A549 (cell line): Measurements from ENCODE around the gene GAB1. TPM values are rescaled to one million over a fixed set of nuclear protein-coding genes. Genes with fewer than 3 reads are reported as not detected.

Source experiments
- ATAC-seq, 2 experiments: fragments of 200-7000 bp in 1 of 2; fragments of >200 bp in 1 of 2; cut with Nextera tagmentation in 1 of 2; cut with Tn5 transposase in 1 of 2; 3 replicates each; pipeline versions ENCODE4 v1.8.0 to v1.9.1; 2018 to 2020; ENCODE audit warnings: mild to moderate bottlenecking in 1 of 2, moderate library complexity in 1 of 2
- CTCF ChIA-PET: fragments of 300-600 bp; sonication (Branson Sonifier 250); formaldehyde crosslinking; extraction: SDS; loops from one replicate; lab custom pipeline; 2021; ENCODE audit warnings: antibody characterized with exemption, inconsistent platforms; lab: Yijun Ruan, JAX
- POLR2A ChIA-PET: fragments of 350-600 bp; formaldehyde crosslinking; extraction: SDS; loops from one replicate; lab custom pipeline; 2021; ENCODE audit warnings: antibody characterized with exemption, inconsistent platforms; lab: Yijun Ruan, JAX
- DNase-seq, 2 experiments: peaks; one replicate each; pipeline versions ENCODE4 v3.0.0 to v3.0.0-alpha.2; 2011 to 2016; ENCODE audit warnings: low read depth in 1 of 2, low spot score in 1 of 2
- FAIRE-seq: peaks from 2 replicates; lab custom pipeline; 2011; peaks lifted over from hg19 to GRCh38; lab: Jason Lieb, UNC
- H3K27ac ChIP-seq, 2 experiments: fragments of >200 bp; sonication (Bioruptor Twin); formaldehyde crosslinking; 3 replicates each; pipeline ENCODE4 v1.5.1; 2016 to 2017
- H3K4me1 ChIP-seq: fragments of >200 bp; sonication (Bioruptor Twin); formaldehyde crosslinking; 3 replicates; pipeline ENCODE4 v1.6.1; 2016
- H3K4me2 ChIP-seq: fragments of >200 bp; sonication (Bioruptor Twin); formaldehyde crosslinking; 3 replicates; pipeline ENCODE4 v1.6.1; 2016
- H3K4me3 ChIP-seq: fragments of >200 bp; sonication (Bioruptor Twin); formaldehyde crosslinking; 3 replicates; pipeline ENCODE4 v1.5.1; 2016
- H3K9me3 ChIP-seq: fragments of >200 bp; sonication (Bioruptor Twin); formaldehyde crosslinking; 3 replicates; pipeline ENCODE4 v1.6.1; 2016
- BHLHE40 ChIP-seq: IDR thresholded peaks from 2 replicates; pipeline ENCODE4 v1.6.1; 2012; ENCODE audit warnings: low read depth, low read length, inconsistent platforms
- CHD2 ChIP-seq: fragments of 150-350 bp; IDR thresholded peaks from 2 replicates; pipeline ENCODE4 v1.6.1; 2014; ENCODE audit warnings: low read length; ENCODE audit not compliant: partially characterized antibody
- CTCF ChIP-seq: fragments of >200 bp; sonication (Bioruptor Twin); formaldehyde crosslinking; IDR thresholded peaks from 3 replicates; pipeline ENCODE4 v1.5.1; 2016
- FOSB ChIP-seq: fragments of 250-450 bp; sonication (Bioruptor Pico); IDR thresholded peaks from 2 replicates; pipeline ENCODE4 v1.5.0; 2020; ENCODE audit warnings: mild to moderate bottlenecking, moderate library complexity
- HMGXB4 ChIP-seq: fragments of 250-450 bp; sonication (Bioruptor Pico); IDR thresholded peaks from 2 replicates; pipeline ENCODE4 v1.5.0; 2021; ENCODE audit warnings: mild to moderate bottlenecking, moderate library complexity, borderline replicate concordance
- KDM5A ChIP-seq: fragments of 200-600 bp; sonication (generic); IDR thresholded peaks from 2 replicates; pipeline ENCODE4 v1.6.1; 2016; ENCODE audit warnings: antibody characterized with exemption, mild to moderate bottlenecking
- NFE2L2 ChIP-seq: fragments of 150-350 bp; conservative IDR thresholded peaks from 2 replicates; pipeline ENCODE4 v1.6.1; 2014; ENCODE audit warnings: low read length
- NR3C1 ChIP-seq: fragments of >200 bp; sonication (Bioruptor Twin); formaldehyde crosslinking; IDR thresholded peaks from 3 replicates; pipeline ENCODE4 v1.6.1; 2017
- PBX3 ChIP-seq: IDR thresholded peaks from 2 replicates; pipeline ENCODE4 v1.6.1; 2012
- POLR2AphosphoS2 ChIP-seq: conservative IDR thresholded peaks from 2 replicates; pipeline ENCODE4 v1.6.1; 2012; ENCODE audit warnings: low read length, improper control_type of control experiment, inconsistent platforms
- RNF2 ChIP-seq: fragments of 200-600 bp; sonication (generic); IDR thresholded peaks from 2 replicates; pipeline ENCODE4 v1.6.1; 2016; ENCODE audit warnings: low read depth, mild to moderate bottlenecking, antibody characterized with exemption, moderate library complexity, borderline replicate concordance
- SREBF2 ChIP-seq: fragments of 450-650 bp; IDR thresholded peaks from 2 replicates; pipeline ENCODE4 v1.6.1; 2014; ENCODE audit warnings: mild to moderate bottlenecking, moderate library complexity
- USF2 ChIP-seq: fragments of 450-650 bp; IDR thresholded peaks from 2 replicates; pipeline ENCODE4 v1.6.1; 2014; ENCODE audit warnings: antibody characterized with exemption
- WGBS: methylation state at CpG from one replicate; pipeline ENCODE4 v1.1.6; 2017; ENCODE audit errors: missing lambda C conversion rate; 5-methylcytosine and 5-hydroxymethylcytosine counted together
- polyA plus RNA-seq, 4 experiments: library from polyadenylated mRNA; depleted of rRNA in 3 of 4; stranded (reverse); fragments of >200 nt; fragmentation: RNase III in 1 of 4; extraction: RNeasy Plus Mini Kit Qiagen cat#74134 plus additional on column Dnase treatment in 1 of 4; gene quantifications; 2 replicates in 3 of 4; 3 replicates in 1 of 4; pipeline ENCODE4 v1.2.3, GENCODE V29; 2011 to 2017
- TF ChIP-seq, protein P1 (sequence below): fragments of 200-600 bp; sonication (generic); IDR thresholded peaks from 2 replicates; pipeline ENCODE4 v1.6.1; 2016; ENCODE audit warnings: antibody characterized with exemption, mild to moderate bottlenecking, moderate library complexity
- TF ChIP-seq, protein P2 (sequence below): IDR thresholded peaks from 2 replicates; pipeline ENCODE4 v1.6.1; 2012
- TF ChIP-seq, protein P3 (sequence below): fragments of 250-450 bp; sonication (Bioruptor Pico); IDR thresholded peaks from 2 replicates; pipeline ENCODE4 v1.5.0; 2020; ENCODE audit warnings: low read depth, mild to moderate bottlenecking, moderate library complexity

Gene GAB1
- polyA plus RNA-seq, 2 of the 4 experiments (the other 2 are of a cell fraction) = 2.3 to 3.6 TPM

- FAIRE-seq = no peak
- DNase-seq = no peak
- ChIA-PET CTCF (no interaction called here), POLR2A (no interaction called here)
- ATAC-seq = no peak
- H3K9me3 ChIP-seq = no peaks in the 10 kb centered on the region
- whole genome bisulfite sequencing = 70% methylated on average over 4 of the region's 4 CpGs
- H3K4me2 ChIP-seq = no peak overlapping the region
- H3K4me3 ChIP-seq = no peak overlapping the region
- TF ChIP-seq NFE2L2 (no peak), RNF2 (no peak), BHLHE40 (no peak), USF2 (no peak), FOSB (CRISPR knock-in tag) (no peak), NR3C1 (no peak), POLR2AphosphoS2 (no peak), SREBF2 (no peak), CHD2 (no peak), KDM5A (no peak), CTCF (no peak), HMGXB4 (CRISPR knock-in tag) (no peak)
- TF ChIP-seq, protein P1, sequence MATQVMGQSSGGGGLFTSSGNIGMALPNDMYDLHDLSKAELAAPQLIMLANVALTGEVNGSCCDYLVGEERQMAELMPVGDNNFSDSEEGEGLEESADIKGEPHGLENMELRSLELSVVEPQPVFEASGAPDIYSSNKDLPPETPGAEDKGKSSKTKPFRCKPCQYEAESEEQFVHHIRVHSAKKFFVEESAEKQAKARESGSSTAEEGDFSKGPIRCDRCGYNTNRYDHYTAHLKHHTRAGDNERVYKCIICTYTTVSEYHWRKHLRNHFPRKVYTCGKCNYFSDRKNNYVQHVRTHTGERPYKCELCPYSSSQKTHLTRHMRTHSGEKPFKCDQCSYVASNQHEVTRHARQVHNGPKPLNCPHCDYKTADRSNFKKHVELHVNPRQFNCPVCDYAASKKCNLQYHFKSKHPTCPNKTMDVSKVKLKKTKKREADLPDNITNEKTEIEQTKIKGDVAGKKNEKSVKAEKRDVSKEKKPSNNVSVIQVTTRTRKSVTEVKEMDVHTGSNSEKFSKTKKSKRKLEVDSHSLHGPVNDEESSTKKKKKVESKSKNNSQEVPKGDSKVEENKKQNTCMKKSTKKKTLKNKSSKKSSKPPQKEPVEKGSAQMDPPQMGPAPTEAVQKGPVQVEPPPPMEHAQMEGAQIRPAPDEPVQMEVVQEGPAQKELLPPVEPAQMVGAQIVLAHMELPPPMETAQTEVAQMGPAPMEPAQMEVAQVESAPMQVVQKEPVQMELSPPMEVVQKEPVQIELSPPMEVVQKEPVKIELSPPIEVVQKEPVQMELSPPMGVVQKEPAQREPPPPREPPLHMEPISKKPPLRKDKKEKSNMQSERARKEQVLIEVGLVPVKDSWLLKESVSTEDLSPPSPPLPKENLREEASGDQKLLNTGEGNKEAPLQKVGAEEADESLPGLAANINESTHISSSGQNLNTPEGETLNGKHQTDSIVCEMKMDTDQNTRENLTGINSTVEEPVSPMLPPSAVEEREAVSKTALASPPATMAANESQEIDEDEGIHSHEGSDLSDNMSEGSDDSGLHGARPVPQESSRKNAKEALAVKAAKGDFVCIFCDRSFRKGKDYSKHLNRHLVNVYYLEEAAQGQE = no peak
- TF ChIP-seq, protein P2, sequence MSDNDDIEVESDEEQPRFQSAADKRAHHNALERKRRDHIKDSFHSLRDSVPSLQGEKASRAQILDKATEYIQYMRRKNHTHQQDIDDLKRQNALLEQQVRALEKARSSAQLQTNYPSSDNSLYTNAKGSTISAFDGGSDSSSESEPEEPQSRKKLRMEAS = no peak
- no peak overlapping the region for H3K27ac ChIP-seq
- no peaks in the 10 kb centered on the region for H3K4me1 ChIP-seq
These were observed 48.5 kb upstream of the GAB1 start for GRCh38 chr4:143288171-143288570.

- FAIRE-seq (no peak), DNase-seq (no peak), ATAC-seq (no peak)
- Histone ChIP-seq H3K27ac (no peak overlapping the region), H3K4me3 (no peak overlapping the region), H3K4me1 (no peaks in the 10 kb centered on the region), H3K9me3 (no peaks in the 10 kb centered on the region), H3K4me2 (no peak overlapping the region)
- ChIA-PET POLR2A (no interaction called here), CTCF (no interaction called here)
- TF ChIP-seq, protein P3, sequence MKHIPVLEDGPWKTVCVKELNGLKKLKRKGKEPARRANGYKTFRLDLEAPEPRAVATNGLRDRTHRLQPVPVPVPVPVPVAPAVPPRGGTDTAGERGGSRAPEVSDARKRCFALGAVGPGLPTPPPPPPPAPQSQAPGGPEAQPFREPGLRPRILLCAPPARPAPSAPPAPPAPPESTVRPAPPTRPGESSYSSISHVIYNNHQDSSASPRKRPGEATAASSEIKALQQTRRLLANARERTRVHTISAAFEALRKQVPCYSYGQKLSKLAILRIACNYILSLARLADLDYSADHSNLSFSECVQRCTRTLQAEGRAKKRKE (CRISPR knock-in tag) = no peak
- no peak for TF ChIP-seq PBX3
- no peak for TF ChIP-seq POLR2AphosphoS2
These were observed 47.3 kb upstream of the GAB1 start for GRCh38 chr4:143289370-143289769.
